Stimulated activated naive B cell treated with anti-CD40 and anti-IgM and Interleukin-4, amounts not matched to agents 10 μg/mL and 1 μg/mL and 100 μg/mL, for 72 hours (primary cell): ENCODE data around the gene FBLN5.
A peak's percentile ranks its signal among the peaks of the same experiment; 100 is the strongest.

Experiments
- ATAC-seq, 2 donors: fragments of 150-1000 bp; cut with Tn5 transposase; replicated peaks; 2 replicates each; pipeline ENCODE4 v1.10.0; 2021; ENCODE audit warnings: moderate library complexity in 1 of 2
- DNase-seq: peaks from one replicate; pipeline ENCODE4 v3.0.0; 2021
- H3K27ac Mint-ChIP-seq: one replicate; pipeline ENCODE4 v1.8.0; 2022; ENCODE audit warnings: mild to moderate bottlenecking, mixed read lengths
- H3K27me3 Mint-ChIP-seq, 2 donors: one replicate each; pipeline ENCODE4 v1.8.0; 2022; ENCODE audit warnings: mixed read lengths in 2 of 2
- H3K36me3 Mint-ChIP-seq, 2 donors: one replicate each; pipeline ENCODE4 v1.8.0; 2022; ENCODE audit warnings: mixed read lengths in 2 of 2, mild to moderate bottlenecking in 1 of 2
- H3K4me1 Mint-ChIP-seq, 2 donors: one replicate each; pipeline ENCODE4 v1.8.0; 2022; ENCODE audit warnings: mixed read lengths in 2 of 2, mild to moderate bottlenecking in 1 of 2
- H3K4me3 Mint-ChIP-seq, 2 donors: one replicate each; pipeline ENCODE4 v1.8.0; 2022; ENCODE audit warnings: mild to moderate bottlenecking in 2 of 2, mixed read lengths in 2 of 2, moderate library complexity in 1 of 2
- H3K9me3 Mint-ChIP-seq, 2 donors: one replicate each; pipeline ENCODE4 v1.8.0; 2022; ENCODE audit warnings: mixed read lengths in 2 of 2, mild to moderate bottlenecking in 1 of 2

Gene FBLN5

GRCh38 chr14:91837076-91837475, 110.4 kb downstream of the FBLN5 start:
- no peak overlapping the region for H3K27ac Mint-ChIP-seq
- no peaks in the 10 kb centered on the region for H3K9me3 Mint-ChIP-seq
- H3K36me3 Mint-ChIP-seq: no peaks in the 10 kb centered on the region
- H3K27me3 Mint-ChIP-seq: peaks cover 0 to 4% of the 10 kb centered on the region in 2 donors
- ATAC-seq (no peak), DNase-seq (no peak)
- H3K4me3 Mint-ChIP-seq: peak overlapping the region; percentile 86 to 95
- H3K4me1 Mint-ChIP-seq: peaks cover 29 to 50% of the 10 kb centered on the region in 2 donors

- Mint-ChIP-seq H3K4me1 (peaks cover 25 to 41% of the 10 kb centered on the region in 2 donors), H3K4me3 (peak overlapping the region; percentile 86 to 95), H3K27me3 (peaks cover 0 to 4% of the 10 kb centered on the region in 2 donors), H3K27ac (peak overlapping the region; percentile 91), H3K9me3 (no peaks in the 10 kb centered on the region), H3K36me3 (no peaks in the 10 kb centered on the region)
- peak; percentile 61 for DNase-seq
- ATAC-seq: peak; percentile 86 to 90
Observed at GRCh38 chr14:91835920-91836843, 111.3 kb downstream of the FBLN5 start.

- Mint-ChIP-seq H3K4me1 (peaks cover 25 to 37% of the 10 kb centered on the region in 2 donors), H3K36me3 (no peaks in the 10 kb centered on the region), H3K4me3 (peak overlapping the region; percentile 86 to 95), H3K27me3 (peaks cover 0 to 5% of the 10 kb centered on the region in 2 donors), H3K27ac (peak overlapping the region; percentile 74), H3K9me3 (no peaks in the 10 kb centered on the region)
- peak; percentile 41 for DNase-seq
- ATAC-seq: peak; percentile 38 to 50
Observed at GRCh38 chr14:91835197-91835919, 112.1 kb downstream of the FBLN5 start.

- no peaks in the 10 kb centered on the region for H3K36me3 Mint-ChIP-seq
- H3K4me1 Mint-ChIP-seq: peaks cover 29 to 44% of the 10 kb centered on the region in 2 donors
- no peak overlapping the region for H3K27ac Mint-ChIP-seq
- no peaks in the 10 kb centered on the region for H3K9me3 Mint-ChIP-seq
- no peak for DNase-seq
- H3K27me3 Mint-ChIP-seq: peaks cover 0 to 8% of the 10 kb centered on the region in 2 donors
- peak overlapping the region; percentile 3 to 26 for H3K4me3 Mint-ChIP-seq
- ATAC-seq: no peak
Observed at GRCh38 chr14:91834571-91834970, 112.9 kb downstream of the FBLN5 start.

GRCh38 chr14:91831337-91831736, 116.2 kb downstream of the FBLN5 start:
- peaks cover 0 to 8% of the 10 kb centered on the region in 2 donors for H3K36me3 Mint-ChIP-seq
- H3K4me3 Mint-ChIP-seq: no peak overlapping the region
- DNase-seq: no peak
- peaks cover 6 to 8% of the 10 kb centered on the region in 2 donors for H3K27me3 Mint-ChIP-seq
- H3K27ac Mint-ChIP-seq: no peak overlapping the region
- no peak for ATAC-seq
- H3K4me1 Mint-ChIP-seq: peaks cover 20 to 43% of the 10 kb centered on the region in 2 donors
- H3K9me3 Mint-ChIP-seq: peaks cover 2 to 5% of the 10 kb centered on the region in 2 donors

GRCh38 chr14:91830777-91831176, 116.7 kb downstream of the FBLN5 start:
- DNase-seq (no peak), ATAC-seq (peak; percentile 46 to 73)
- Mint-ChIP-seq H3K27ac (peak overlapping the region; percentile 15), H3K9me3 (peaks cover 2 to 5% of the 10 kb centered on the region in 2 donors), H3K27me3 (peaks cover 6 to 8% of the 10 kb centered on the region in 2 donors), H3K4me1 (peaks cover 20 to 39% of the 10 kb centered on the region in 2 donors), H3K36me3 (peaks cover 0 to 8% of the 10 kb centered on the region in 2 donors), H3K4me3 (no peak overlapping the region)

- ATAC-seq (no peak), DNase-seq (no peak)
- Mint-ChIP-seq H3K9me3 (peaks cover 2 to 5% of the 10 kb centered on the region in 2 donors), H3K4me1 (peaks cover 13 to 32% of the 10 kb centered on the region in 2 donors), H3K27ac (no peak overlapping the region), H3K27me3 (peaks cover 6 to 8% of the 10 kb centered on the region in 2 donors), H3K4me3 (no peak overlapping the region), H3K36me3 (peaks cover 0 to 8% of the 10 kb centered on the region in 2 donors)
Observed at GRCh38 chr14:91829511-91829910, 118.0 kb downstream of the FBLN5 start.

- peaks cover 11 to 24% of the 10 kb centered on the region in 2 donors for H3K4me1 Mint-ChIP-seq
- H3K9me3 Mint-ChIP-seq: peaks cover 2 to 5% of the 10 kb centered on the region in 2 donors
- no peak overlapping the region for H3K4me3 Mint-ChIP-seq
- H3K27me3 Mint-ChIP-seq: peaks cover 6 to 8% of the 10 kb centered on the region in 2 donors
- H3K36me3 Mint-ChIP-seq: peaks cover 0 to 8% of the 10 kb centered on the region in 2 donors
- no peak overlapping the region for H3K27ac Mint-ChIP-seq
- ATAC-seq: no peak
- DNase-seq: no peak
Observed at GRCh38 chr14:91827746-91828145, 119.7 kb downstream of the FBLN5 start.
